GM21367 (cell line): Measurements from ENCODE around the gene GABRD.

ENCODE experiments used
- ATAC-seq: cut with Tn5 transposase; IDR thresholded peaks from one replicate; pipeline ENCODE4 v1.9.1; 2021; ENCODE audit not compliant: unreplicated experiment

The GABRD gene

DNA sequence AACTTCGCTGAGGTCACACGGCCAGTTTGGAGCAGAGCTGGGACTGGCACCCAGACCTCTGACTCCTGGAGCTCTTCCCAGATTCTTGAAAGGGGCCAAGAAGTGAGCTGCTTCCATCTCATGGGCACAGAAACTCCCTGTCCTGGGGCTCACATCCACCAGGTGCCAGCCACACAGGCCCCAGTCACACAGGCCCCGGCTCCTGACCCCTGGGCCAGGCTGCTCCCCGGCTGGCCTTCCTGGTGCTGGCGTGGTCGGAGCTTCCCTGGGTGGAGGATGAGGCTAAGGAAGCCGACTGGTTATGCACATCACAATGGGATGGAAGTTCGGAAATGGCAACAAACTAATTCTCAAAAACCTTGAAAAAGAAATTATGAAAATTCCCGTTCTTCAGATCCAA is 3.0 kb upstream of the GABRD start:
- ATAC-seq: no peak

DNA sequence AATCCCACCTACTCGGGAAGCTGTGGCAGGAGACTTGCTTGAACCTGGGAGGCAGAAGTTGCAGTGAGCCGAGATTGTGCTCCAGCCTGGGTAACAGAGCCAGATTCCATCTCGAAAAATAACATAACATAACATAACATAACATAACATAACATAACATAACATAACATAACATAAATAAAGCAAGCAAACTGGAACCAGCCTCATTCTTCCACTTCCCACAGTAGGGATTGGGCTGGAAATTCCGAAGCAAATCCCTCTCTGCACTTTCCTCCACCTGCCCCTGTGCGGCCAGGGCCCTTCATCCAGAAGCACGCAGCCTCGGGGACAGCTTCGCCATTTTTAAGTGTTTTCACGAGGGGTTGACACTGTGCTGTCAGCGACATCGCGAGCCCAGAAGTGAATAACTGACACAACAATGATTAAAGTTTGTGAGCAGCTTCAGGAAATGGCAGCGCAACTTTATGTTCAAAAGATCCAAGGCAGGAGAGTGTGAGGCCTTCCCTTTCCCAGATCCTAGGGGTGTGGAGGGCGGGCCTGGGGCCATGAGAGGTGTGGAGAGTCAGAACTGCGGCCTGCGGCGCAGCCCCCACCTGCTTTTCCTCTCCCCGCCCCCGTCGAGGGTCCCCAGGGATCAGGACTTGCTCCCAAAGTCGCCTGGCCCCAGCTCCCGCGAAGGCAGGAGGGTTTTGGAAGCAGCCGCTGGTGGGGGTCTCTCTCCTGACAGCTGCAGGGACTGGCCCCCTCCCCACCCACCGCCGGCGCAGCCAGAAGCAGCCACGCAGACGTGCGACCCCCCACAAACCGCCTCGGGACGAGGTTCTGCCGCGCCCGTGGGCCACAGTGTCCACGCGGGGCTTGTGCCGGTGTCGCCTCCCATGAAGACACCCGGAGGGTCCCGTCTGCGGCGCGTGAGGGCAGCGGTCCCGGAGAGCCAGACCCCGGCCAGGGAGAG is 651 bp upstream of the GABRD start:
- ATAC-seq: no peak

DNA sequence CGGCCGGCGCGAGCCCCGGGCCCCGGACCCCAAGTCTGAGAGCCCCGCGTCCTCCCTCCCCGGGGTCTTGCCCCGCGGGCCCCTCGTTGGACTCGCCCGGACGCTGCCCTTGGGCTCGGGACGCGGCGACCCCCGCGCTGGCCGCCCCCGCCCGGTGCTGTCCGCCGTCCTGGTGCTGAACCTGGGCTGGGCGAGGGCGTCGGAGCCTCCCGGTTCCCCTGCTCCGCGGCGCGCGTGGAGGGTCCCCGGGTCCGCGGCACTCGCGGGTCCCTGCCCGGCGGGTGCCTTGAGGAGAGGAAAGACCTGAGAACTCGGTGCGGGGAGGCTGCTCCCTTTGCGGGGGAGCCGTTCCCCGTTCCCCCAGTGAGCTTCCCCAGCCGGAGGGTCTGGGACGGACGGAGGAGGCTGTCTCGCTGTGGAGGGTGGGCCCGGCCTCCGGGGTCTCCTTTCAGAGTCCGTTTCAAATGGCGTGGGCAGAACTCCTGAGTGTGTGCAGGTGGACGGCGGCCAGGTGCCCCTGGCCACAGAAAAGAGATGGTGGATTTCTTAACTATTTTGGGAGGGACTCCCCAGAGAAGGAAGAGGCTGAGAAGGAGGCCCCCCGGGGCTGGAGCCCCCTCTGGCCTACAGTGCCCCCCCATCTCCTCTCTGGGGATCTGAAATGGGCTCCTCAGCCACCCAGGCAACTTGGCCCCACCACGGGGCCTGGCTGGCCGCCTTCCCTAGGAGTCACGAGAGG is 595 bp downstream of the GABRD start:
- ATAC-seq: no peak

DNA sequence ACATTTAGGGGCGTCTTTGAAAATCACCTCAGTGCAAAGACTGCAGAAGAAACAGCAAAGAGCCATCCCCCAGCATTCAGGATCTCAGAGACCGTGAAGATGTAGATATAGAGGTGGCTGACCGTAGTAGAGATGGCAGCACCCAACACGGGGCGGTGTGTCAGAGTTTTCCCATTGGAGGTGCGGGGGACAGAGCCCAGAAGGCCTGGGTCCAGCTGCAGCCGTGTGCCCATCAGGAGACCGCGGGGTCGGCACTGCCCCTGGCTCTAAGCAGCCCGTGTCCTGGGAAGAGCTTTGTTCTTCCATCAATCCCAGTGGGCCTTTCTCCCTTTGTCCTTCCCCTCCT is 1.1 kb downstream of the GABRD start:
- ATAC-seq: no peak

DNA sequence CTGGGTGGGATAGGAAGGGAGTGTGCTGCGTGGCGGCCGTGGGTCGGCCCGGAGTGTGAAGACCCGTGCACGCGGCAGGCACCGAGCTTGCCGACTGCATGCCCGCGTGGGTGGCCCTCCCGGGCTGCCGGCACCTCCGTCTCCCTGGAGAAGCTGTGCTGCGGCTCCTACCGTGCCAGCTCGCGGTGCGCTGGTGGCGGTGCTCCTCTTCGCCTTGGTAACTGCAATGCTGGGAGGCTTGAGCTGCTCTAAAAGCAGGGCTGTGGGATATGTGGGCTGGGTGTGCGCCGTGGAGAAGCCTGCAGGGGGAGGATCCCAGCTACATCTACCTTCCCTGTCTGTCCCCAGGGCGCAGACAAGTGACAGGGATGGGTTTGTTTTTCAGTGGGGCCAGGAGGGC is 2.4 kb downstream of the GABRD start:
- no peak for ATAC-seq

DNA sequence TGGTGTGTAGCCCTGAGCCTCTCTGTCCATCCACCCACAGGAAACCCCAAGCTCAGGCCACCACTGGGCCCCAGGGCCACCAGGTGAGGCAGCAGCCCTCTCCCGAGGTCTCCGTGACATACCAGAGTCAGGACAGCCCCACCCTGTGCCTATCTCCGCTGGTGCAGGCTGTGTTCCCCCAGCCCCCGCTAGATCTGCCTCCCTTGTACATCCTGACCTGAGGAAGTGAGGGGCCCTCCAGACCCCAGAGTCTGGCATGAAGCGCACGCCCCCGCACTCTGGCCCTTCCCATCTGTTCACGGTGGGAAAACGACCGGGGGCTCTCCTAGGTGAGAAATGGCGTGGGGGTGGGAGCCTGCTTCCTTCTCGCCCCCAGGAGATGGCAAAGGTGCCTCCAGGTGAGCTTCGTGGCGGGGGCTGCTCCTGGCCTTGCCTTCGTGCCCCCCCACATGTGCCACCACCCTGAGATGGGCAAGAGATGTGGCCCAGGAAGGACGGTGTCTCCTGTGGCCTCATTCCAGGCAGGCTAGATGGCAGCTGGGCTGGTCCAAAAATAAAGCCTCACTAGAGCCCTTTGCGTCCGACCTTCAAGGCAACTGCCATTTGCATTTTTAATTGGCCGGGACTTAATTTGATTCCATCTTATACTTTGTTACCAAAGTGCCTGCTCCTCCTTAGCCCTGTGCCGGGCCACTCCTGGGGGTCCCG is 3.1 kb downstream of the GABRD start:
- no peak for ATAC-seq

DNA sequence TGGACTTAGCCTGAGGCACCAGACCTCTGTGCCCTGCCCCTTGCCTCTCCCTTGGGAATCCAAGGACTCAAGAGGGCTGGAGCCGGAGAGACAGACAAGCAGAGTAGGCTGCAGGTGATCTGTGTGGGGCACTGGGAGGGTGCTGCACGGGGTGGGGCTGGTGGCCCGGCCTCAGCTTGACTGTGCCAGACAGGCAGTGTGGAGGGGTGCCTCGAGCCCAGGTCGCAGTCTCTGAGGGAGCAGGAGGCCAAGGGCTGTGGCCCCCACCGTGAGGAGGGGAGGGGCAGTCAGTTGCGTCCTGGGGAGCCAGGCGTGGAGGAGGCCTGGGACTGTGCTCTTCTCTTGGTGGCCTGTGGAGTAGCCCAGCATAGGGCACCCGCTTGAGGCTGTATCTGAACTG is 4.0 kb downstream of the GABRD start:
- ATAC-seq: no peak

DNA sequence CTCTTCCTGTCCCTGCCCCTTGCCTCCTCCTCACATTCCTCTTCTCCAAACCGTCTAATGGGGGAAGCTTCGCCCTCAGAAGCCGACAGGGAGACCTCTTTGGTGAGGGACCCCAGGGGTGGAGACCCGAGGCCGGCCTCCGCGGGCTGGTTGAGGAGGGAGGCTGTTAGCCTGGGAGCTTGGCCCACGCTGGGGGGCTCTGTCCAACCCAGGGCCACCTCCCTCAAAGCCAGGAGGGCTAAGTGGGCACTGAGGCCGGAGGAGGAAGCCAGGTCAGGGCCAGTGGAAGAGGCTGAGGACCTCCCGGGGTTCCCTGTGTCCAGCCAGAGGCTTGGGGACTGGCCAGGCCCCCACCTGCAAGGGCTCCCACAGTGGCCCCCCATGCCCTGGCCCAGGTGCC is 5.3 kb downstream of the GABRD start:
- no peak for ATAC-seq

DNA sequence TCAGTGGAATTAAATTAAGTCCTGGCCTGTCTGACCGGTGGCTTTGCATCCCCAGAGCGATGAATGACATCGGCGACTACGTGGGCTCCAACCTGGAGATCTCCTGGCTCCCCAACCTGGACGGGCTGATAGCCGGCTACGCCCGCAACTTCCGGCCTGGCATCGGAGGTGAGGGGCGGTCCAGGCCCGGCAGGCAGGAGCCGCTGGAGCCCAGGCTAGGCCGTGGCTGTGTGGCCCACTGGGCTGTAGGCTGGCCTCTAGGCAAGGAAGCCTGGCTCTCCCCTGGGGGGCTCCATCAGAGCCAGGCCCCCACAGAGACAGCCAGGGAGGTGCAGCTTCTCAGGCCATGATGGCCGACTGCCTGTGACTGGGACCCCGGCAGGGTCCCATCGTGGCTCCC is 5.7 kb downstream of the GABRD start:
- ATAC-seq: no peak

DNA sequence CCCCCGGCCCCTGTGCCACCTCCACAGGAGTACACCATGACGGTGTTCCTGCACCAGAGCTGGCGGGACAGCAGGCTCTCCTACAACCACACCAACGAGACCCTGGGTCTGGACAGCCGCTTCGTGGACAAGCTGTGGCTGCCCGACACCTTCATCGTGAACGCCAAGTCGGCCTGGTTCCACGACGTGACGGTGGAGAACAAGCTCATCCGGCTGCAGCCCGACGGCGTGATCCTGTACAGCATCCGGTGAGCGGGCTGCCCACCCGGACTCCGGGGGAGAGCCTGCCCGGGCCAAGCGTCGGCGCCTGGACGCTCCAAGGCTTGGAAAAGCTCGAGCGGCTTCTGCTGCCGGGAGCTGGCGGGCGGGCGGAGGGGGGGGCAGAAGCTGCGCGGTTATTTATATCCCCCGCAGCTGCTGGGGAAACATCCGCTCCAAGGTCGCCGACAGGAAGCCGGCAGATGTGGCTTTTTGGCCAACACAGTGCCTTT is 6.4 kb downstream of the GABRD start:
- ATAC-seq: no peak

DNA sequence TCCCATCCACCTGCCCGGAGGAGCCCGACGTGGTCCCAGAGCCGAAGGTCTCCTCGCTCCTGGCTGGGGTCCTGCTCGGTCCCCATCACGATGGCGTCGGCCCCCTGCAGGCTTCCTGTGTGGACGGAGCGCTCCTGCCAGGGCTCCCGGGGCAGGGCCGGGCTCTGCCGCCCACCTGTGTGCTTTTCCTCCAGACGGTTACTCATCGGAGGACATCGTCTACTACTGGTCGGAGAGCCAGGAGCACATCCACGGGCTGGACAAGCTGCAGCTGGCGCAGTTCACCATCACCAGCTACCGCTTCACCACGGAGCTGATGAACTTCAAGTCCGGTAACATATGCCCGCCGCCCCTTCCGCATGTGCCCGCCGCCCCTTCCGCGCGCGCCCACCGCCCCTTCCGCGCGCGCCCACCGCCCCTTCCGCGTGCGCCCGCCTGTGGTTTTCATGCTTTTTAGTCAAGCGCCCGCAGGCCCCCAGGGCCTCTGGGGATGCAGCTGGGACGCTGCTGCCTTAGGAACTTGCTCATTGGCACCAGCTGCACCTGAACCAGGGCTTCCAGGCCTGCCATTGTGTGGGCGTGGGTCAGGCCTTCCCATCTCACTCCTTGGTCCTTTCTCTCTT is 8.9 kb downstream of the GABRD start:
- no peak for ATAC-seq

DNA sequence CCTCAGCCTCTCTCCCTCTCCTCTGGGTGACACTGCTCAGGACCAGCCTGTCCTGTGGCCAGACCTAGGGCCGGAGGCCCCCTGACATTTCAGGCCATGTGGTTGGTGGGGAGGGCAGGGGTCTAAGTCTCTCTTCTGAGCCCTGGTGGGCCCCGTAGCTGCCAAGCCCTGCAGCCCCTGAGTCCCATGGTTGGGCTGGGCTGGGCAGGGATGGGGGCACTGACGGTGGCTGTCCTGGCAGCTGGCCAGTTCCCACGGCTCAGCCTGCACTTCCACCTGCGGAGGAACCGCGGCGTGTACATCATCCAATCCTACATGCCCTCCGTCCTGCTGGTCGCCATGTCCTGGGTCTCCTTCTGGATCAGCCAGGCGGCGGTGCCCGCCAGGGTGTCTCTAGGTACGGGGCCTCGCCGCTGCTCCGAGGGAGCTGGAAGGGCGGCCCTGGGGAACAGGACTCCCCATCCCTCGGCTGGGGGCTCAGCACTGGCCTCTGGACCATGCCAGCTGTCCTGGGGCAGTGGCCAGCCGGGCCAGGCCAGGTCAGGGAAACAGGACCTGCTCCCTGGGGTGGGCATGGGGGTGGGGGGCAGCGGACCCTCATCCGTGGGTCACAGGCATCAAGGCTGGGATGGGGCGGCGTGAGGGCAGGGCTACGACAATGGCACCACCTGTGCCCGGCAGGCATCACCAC is 9.9 kb downstream of the GABRD start:
- no peak for ATAC-seq

DNA sequence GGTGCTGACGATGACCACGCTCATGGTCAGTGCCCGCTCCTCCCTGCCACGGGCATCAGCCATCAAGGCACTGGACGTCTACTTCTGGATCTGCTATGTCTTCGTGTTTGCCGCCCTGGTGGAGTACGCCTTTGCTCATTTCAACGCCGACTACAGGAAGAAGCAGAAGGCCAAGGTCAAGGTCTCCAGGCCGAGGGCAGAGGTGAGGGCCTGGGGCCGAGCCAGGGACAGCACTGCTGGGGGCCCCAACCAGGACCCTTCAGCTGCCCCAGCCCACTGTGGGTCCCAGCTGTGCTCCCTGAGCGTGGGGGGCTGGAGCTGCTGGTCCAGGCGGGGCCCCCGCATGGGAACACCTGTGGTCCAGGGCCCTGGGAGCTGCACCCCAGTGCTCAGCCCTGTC is 10.4 kb downstream of the GABRD start:
- no peak for ATAC-seq

DNA sequence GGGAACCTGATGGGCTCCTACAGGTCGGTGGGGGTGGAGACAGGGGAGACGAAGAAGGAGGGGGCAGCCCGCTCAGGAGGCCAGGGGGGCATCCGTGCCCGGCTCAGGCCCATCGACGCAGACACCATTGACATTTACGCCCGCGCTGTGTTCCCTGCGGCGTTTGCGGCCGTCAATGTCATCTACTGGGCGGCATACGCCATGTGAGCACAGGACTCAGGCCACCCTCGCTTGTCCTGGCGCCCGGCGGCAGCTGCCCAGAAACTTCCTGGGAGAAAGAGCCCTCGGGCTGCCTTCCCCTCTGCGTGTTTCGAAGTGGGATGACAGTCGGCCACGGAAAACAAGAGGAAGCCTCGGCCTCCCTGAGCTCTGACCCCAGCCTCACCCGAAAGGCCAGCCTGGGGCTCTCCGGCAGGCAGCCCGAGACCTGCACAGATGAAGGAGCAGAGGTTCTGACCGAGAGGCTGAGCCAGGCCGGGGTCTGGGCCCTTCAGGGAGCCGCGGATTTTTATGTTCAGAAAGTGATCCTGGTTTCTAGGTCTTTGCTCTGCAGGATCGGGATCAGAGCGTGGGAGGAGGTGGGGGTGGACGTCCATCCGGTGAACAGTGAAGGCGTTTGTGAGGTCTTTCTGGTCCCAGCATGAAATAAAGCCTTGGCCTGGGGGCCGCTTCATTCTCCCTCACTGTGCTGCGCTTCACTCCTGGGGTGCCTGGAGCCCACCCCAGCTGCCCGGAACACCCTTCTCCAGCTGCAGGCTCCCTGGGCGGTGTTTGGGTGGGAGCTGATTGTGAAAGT is 11.1 kb downstream of the GABRD start:
- ATAC-seq: no peak

DNA sequence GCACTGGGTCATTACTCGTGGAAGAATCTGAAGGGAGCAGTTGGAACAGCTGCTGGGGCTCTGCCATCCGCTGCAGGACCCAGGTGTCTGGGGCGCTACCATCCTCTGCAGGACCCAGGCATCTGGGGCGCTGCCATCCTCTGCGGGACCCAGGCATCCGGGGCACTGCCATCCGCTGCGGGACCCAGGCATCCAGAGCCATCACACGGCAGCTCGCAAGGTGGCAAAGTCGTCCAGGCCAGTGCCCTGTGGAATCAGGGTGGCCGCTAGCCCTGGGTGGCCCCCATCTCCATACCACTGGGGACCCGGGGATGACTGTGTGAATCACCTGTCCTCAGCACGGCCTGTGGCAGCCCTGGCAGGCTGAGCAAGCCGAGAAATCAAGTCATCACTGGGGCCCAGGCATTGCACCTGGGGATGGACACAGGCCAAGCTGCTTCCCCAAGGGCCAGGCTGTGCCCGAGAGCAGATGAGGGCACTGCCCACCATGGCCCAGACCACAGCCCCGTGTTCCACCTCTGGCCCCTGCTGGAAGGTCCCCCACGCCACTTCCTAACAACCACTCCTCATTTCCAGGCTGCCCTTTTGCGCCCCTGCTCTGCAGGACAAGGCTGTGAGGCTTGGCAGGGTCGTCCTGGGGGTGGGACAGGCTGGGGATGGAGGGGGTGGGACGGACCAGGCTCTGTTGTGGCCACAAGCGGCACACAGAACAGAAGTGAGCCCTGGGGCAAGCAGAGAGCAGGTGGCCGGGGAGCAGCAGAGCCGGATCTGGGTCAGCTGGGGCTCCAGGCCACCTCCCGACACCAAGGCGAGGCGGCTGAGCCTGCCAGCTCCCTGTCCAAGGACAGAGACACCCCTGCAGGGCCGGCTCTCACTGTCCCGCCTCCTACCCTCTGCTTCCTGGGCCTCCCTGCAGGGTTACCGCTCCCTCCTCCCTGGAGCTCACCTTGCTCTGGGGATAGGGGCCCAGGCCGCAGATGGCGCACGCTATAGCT is 12.7 kb downstream of the GABRD start:
- ATAC-seq: no peak

DNA sequence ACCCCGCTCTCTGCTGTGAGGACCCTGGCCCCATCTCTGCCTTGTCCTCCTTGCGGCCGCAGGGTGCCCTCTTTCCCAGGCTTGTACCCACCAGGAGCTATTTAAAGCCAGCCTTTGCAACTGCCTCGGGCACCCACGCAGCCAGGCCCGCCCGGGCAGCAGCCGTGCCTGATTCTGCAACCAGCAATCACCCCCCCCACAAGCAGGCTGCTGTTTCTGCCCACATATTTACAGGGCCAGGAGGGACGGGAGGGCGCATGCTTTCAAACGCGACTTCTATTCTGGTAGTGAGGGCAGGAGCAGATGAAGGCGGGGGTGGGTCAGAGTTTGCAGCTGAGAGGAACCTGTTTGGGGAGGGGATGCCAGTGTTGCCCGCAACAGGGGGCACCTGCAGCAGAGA is 13.6 kb downstream of the GABRD start:
- no peak for ATAC-seq

DNA sequence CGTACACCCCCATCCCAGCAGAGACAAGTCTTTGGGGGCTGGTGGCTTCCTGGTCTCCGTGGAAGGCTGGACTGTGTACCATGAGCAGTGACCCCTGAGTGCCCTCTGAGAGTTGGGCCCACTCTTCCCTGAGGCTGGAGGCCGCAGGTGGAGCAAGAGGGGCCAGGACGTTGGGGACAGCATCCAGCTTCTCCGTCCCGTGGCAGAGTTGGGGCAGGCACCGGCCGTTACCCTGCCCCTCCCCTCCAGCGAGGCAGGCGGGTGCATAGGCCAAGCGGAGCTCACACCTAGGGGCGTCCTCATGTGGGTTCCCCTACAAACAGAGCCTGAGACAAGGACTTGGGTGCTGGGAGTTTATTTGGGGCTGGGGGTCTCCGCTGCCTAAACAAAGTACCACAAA is 14.0 kb downstream of the GABRD start:
- ATAC-seq: no peak

DNA sequence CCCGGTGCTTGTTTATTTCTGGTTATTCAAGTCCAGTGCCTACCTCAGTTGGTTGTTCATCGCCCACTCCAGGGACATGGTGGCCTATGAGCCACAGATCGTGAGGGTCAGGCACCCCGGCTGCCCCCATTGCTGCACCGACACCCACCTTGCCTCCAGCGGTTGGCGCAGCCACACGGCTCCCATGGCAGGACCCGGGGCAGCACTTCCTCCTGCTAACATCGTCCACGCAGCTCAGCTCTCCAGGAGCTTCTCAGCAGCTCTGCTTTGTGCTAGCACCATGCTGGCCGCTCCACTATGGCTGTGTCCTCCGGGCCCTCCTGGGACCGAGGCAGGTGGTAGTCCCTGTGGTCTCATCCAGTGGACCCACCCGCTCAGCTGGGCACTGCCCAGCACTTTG is 17.1 kb downstream of the GABRD start:
- no peak for ATAC-seq
